HG03280 (cell line): Measurements from ENCODE around the gene DNPH1.
A peak's percentile ranks its signal among the peaks of the same experiment; 100 is the strongest.

ENCODE experiments used
- ATAC-seq: cut with Tn5 transposase; IDR thresholded peaks from one replicate; pipeline ENCODE4 v1.9.1; 2021; ENCODE audit warnings: mild to moderate bottlenecking, moderate library complexity; ENCODE audit not compliant: unreplicated experiment

DNPH1 gene

DNA sequence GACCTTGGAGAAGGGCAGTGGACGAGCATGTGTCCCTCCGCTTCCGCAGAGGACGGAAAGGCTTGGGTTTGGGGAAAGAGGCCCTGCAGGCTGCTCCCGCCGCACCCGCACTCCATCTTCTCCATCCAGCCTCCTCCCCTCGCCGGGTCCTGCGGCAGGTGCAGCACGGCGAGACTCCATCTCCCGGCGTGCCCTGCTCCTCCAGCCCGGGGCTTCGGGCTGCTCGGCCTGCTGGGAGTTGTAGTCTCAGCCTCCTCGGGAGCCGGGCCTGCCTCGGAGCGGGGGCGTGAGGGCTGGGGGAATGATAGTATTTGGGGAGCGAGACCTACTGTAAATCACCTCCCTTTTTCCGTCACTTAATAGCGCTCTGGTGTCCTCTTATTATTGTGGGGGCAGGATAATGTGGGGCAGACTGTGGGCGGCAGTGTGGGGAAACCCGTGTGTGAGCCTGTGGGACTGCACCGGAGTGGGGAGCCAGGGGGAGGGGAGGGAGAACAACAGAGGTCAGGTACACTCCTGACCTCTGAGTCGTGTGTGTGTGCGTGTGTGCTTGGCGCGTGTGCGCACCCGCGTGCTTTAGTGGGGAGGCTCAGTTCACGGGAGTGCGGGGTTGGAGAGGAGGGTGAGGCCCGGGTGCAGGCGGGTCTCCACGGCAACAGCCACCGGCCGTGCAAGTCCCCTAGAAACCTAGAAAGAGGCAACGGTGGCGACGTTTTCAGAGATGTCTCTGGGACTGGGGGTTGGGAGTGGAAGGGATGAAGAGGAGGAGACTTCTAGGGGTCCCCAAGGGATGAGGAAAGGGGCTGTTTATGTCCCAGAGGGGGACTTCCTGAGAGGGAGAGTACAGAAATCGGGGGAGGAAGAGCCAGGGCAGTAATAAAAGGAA lies 18.1 kb upstream of the DNPH1 start:
- ATAC-seq = peak; percentile 90

DNA sequence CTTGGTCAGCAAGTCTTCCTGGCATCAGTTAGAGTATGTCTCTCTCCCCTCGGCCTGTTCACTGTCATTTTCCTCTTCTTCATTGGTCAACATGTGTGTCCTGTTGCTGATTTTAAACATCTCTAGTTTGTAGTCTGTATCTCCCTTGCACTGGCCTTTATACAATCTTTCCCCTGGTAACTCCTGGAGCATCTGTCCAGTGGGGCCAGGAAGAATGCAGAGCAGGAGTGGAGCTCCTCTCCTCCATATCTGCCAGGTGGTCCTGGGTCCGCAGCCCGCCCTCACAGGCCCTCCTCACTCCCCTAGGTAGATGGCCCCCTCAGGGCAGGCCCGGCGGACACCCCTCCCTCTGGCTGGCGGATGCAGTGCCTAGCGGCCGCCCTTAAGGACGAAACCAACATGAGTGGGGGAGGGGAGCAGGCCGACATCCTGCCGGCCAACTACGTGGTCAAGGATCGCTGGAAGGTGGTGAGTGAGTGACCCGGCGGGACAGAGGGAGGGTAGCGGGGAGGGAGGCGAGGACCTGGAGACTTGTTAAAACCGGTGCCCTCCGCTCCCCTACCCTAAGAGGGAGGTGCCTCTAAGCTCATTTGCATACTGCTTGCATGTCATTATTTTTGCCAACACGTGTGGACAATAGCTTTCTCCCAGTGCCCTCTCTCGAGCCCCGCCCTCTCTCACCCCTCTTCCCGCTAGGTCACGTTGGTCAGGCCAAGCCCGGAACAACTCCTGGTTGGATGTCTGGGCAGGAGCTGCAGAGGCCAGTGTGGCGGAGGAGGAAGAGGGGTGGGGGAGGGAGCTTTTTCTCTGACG lies 17.2 kb upstream of the DNPH1 start:
- peak; percentile 47 for ATAC-seq

- ATAC-seq = no peak
Observed at GRCh38 chr6:43243664-43244321, 14.5 kb upstream of the DNPH1 start.

DNA sequence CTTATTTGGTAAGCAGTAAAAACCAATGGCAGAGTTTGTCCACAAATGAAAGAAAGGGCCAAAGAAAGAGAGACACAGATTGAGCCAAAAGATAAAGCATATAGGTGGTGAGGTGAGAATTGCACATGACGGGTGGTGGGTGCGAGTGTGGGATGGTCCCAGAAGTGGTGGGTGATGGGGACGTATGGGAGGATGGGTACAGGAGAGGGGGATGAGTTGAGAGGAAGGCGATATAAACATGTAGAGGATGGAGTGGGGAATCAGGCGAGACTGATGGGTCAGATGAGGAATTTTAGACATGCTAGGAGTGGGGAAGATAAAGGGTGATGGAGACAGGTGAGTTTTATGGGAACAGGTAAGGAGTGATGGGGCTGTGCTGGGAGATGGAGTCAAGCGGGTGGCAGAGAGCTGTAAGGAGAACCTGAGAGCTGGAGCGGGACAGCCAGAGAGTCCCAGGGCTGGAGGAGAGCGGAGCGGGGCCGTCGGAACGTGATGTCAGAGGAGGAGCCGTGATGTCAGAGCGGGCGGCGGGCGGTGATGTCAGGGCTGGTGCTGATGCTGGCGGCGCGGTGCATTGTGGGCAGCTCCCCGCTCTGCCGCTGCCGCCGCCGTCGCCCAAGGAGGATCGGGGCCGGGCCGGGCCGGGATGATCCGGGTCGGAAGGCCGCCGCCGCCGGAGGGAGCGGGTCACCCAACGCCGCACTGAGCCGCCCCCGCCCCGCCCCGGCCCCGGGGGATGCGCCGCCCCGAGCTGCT lies 13.8 kb upstream of the DNPH1 start, which contains the start of gene TTBK1:
TSS of gene TTBK1 (plus strand) at position 574 of the 756 bp plus-strand sequence. CDS start 3,180 bp downstream, outside the sequence.
- no peak for ATAC-seq

DNA sequence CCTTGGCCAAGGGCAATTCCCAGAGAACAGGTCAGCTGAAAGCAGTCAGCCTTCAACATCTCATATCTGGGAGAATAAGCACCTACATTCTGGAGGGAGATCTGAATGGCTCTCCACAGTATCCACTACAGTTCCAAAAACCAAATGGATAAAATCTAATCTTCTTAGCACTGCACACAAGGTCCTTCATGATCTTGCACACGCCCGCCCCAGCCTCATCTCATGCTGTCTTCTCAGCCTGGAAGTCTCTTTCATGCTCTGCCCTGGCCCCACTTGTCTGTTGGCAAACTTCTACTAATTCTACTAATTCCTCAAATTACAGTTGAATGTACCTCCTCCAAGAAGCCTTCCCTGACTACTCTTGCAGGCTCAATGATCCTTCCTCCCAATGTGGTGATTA lies 12.2 kb upstream of the DNPH1 start:
- ATAC-seq = no peak

DNA sequence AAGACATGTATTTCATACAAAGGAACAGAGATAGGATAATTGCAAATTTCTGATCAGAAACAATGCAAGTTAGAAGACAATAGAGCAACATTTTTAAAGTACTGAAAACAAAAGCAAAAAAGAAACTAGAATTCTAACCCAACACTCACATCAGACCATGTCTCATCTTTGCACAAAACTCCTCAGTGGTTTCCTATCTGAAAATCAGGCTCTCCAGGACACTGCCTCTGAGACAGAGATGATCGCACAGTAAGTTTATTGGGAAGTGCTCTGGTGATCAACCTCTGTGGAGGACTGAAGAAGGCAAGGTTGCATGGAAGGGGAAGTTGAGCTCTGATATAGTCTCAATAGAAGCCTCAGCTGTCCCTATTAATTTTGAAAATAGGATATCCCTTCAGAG lies 11.7 kb upstream of the DNPH1 start:
- ATAC-seq = no peak

DNA sequence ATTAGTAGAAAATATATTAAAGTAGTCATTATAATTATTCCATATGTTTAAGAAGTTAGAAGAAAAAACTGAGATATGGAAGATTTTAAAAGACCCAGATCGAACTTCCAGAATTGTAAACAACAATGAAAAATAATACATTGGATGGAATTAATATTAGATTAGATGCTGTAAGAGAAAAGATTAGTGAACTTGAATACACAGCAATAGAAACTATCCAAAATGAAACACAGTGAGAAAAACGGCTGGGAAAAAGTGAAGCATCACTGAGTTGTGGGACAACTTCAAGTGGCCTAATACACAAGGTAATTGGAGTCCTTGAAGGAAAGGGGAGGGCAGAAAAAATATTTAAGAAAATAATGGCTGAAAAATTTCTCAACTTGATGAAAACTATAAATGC lies 9.8 kb upstream of the DNPH1 start:
- no peak for ATAC-seq

- ATAC-seq = no peak
Observed at GRCh38 chr6:43235841-43236240, 6.6 kb upstream of the DNPH1 start.

- no peak for ATAC-seq
Observed at GRCh38 chr6:43231735-43232450, 2.6 kb upstream of the DNPH1 start.

- no peak for ATAC-seq
Observed at GRCh38 chr6:43231053-43231452, 1.8 kb upstream of the DNPH1 start.

DNA sequence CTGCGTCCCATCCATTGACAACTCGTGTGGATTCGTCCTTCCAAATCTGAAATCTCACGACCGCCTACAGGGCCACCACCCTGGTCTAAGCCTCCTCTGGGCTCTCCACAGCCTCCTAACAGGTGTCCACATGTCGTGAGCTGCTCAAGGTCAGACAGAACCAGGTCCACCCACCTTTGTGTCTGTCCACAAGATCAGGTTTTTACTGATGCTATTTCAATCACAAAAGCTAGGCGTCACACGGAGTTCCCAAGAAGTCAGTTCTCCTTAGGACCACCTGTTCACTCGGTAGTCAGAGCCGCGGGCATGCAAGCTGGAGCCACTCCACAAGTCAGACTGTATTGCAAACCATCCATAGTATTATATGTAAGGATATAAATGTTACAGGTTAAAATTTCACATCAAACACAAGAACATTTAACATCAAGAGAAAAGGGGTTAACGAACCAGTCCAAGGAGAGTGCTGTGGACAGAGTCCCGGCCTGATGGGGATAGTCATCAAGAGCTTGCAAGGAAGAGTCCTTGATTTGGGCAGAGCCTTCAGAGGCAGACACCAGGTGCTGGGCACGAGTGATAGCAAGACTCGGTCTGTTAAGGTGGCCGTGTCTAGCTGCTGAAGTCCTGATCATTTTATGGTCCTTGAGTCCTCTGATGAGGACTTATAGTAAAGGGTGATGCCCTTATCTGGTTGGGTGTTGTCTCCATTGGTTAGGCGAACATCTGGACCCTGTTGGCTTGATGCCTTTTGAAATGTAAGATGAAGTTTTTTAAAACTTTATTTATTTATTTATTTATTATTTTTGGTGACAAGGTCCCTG lies 731 bp upstream of the DNPH1 start:
- no peak for ATAC-seq

DNA sequence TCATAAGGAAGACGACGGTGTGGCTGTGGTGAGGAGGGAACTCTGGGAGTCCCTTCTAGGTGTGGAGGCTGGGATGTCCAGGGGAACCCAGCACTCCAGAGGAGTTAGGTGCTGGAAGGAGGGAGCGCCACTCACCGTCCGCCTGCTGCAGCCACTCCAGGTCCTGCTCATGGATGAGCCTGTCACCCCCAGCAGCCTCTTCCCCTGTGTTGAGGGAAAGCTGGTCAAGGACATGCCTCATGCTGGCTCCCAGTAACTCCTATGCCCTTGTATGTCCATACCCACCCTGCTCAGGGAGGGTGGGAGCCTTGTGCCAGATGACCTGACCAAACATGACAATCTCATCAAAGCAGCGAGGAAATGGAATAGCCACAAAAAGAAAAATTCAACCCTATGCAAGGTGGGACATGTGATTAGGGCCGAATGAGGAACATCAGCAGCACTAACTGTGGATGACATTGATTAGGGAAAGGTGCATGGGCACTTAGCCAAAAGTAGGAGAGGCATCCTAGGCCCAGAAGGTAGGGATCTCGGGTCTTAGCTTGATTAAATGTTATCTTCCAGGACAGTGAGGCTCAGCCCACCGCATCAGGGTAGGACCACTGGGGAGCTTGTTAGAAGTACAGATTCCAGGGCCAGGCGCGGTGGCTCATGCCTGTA lies 3.0 kb downstream of the DNPH1 start:
- no peak for ATAC-seq

- no peak for ATAC-seq
Observed at GRCh38 chr6:43223175-43223574, 6.1 kb downstream of the DNPH1 start.

GRCh38 chr6:43222418-43223059 lies 6.7 kb downstream of the DNPH1 start:
- no peak for ATAC-seq

- ATAC-seq = no peak
Observed at GRCh38 chr6:43221046-43221972, 8.0 kb downstream of the DNPH1 start.

DNA sequence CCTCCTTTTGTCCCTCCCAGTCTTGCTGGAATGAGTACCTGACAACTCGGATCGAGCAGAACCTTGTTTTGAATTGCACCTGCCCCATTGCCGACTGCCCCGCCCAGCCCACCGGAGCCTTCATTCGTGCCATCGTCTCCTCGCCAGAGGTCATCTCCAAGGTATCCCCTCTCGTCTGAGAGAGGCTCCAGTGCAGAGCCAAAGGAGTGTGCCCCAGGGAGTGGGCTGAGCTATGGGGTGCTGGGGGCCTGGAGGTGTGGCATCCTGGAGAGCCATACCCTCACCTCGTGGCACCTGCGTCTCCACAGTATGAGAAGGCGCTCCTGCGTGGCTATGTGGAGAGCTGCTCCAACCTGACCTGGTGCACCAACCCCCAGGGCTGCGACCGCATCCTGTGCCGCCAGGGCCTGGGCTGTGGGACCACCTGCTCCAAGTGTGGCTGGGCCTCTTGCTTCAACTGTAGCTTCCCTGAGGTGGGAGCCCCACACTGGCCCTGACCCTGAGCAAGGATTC lies 8.8 kb downstream of the DNPH1 start:
- no peak for ATAC-seq

GRCh38 chr6:43219814-43220213 lies 9.5 kb downstream of the DNPH1 start:
- ATAC-seq = no peak
